GM12864 (cell line): Measurements from ENCODE around the gene NID1.

ENCODE experiments used
- DNase-seq: peaks from one replicate; pipeline ENCODE4 v3.0.0-alpha.2; 2011; ENCODE audit warnings: low read depth
- H3K4me3 ChIP-seq: 2 replicates; pipeline ENCODE4 v1.5.1; 2011; ENCODE audit warnings: mild to moderate bottlenecking, low read depth, low read length, control low read depth
- CTCF ChIP-seq: IDR thresholded peaks from 2 replicates; pipeline ENCODE4 v1.5.1; 2011; ENCODE audit warnings: low read depth, mild to moderate bottlenecking, moderate library complexity, low read length, control low read depth, inconsistent platforms; ENCODE audit errors: missing control alignments

Gene NID1

GRCh38 chr1:236063919-236064673, 794 bp downstream of the NID1 start:
- peak overlapping the region; percentile 83 for H3K4me3 ChIP-seq
- TF ChIP-seq CTCF = no peak
- DNase-seq = no peak

GRCh38 chr1:236063551-236063918, 1.4 kb downstream of the NID1 start:
- TF ChIP-seq CTCF = no peak
- H3K4me3 ChIP-seq = peak overlapping the region; percentile 83
- DNase-seq = no peak

- H3K4me3 ChIP-seq = no peak overlapping the region
- no peak for DNase-seq
- TF ChIP-seq CTCF = no peak
Observed at GRCh38 chr1:236060286-236060685, 4.6 kb downstream of the NID1 start.

- H3K4me3 ChIP-seq = no peak overlapping the region
- TF ChIP-seq CTCF = no peak
- no peak for DNase-seq
Observed at GRCh38 chr1:236059011-236059410, 5.9 kb downstream of the NID1 start.

GRCh38 chr1:236058141-236058934, 6.6 kb downstream of the NID1 start:
- no peak for TF ChIP-seq CTCF
- H3K4me3 ChIP-seq = no peak overlapping the region
- no peak for DNase-seq

GRCh38 chr1:236057546-236057945, 7.3 kb downstream of the NID1 start:
- TF ChIP-seq CTCF = no peak
- no peak overlapping the region for H3K4me3 ChIP-seq
- DNase-seq = no peak
